ENCODE measurements around the gene NPTXR.

DNA sequence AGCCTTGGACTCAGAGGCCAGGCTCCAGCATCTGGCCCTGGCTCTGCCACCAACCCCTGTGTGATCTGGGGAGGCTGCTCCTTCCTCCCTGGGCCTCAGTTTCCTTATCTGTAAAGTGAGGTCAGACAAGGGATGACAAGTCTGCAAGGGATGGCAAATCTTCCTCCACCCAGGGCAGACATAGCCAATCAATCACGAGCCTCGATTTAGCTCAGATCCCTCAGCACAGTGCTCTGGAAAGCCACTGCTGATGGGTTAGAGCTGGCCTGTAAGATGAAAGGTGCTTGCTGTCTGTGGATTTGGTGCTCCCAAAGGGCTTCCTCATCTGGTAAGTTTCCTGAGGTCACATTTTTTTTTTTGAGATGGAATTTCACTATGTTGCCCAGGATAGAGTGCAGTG is 20.2 kb downstream of the NPTXR start:
- no peak for TF ChIP-seq CTCF (IDR thresholded peaks at IDR 0.05; ENCODE audit: low read depth, low read length, poor library complexity, severe bottlenecking)
- no peak for TF ChIP-seq EZH2phosphoT487 (IDR thresholded peaks at IDR 0.05; ENCODE audit: borderline replicate concordance, low read length)
